ENCODE data around the gene VAV1. TPM values are rescaled to one million over a fixed set of nuclear protein-coding genes. Genes with fewer than 3 reads are reported as not detected.
A peak's percentile ranks its signal among the peaks of the same experiment; 100 is the strongest.

VAV1 gene
- total and polyA plus RNA-seq, 9 of the 15 experiments (the other 6 are each of a cell fraction or from before 2014, with no cell fraction given): 0.46 to 20.1 (median 11.1) TPM

- TF ChIP-seq UBTF (IDR thresholded peaks at IDR 0.05; ENCODE audit: borderline replicate concordance in 1 of 2, low read depth in 2 of 2, low read length in 2 of 2) (no peak), BCOR (IDR thresholded peaks at IDR 0.05) (peak; percentile 88), ERF (CRISPR knock-in tag; IDR thresholded peaks at IDR 0.05) (no peak), SRF (CRISPR knock-in tag; IDR thresholded peaks at IDR 0.05) (peak in 1 of 2 experiments; percentile 41; a peak in 1 of 4 replicates), ZNF318 (IDR thresholded peaks at IDR 0.05; ENCODE audit: borderline replicate concordance in 1 of 2, low read depth in 1 of 2) (no peak), NR1H2 (CRISPR knock-in tag; IDR thresholded peaks at IDR 0.05) (0 out of 2 replicates have a peak, but pooled peaks have one; percentile 75), FOXJ2 (tag; IDR thresholded peaks at IDR 0.05) (no peak), ZNF395 (CRISPR knock-in tag; IDR thresholded peaks at IDR 0.05) (no peak), ZNF263 (CRISPR knock-in tag; IDR thresholded peaks at IDR 0.05; ENCODE audit: borderline replicate concordance) (peak; percentile 94), KLF13 (tag; IDR thresholded peaks at IDR 0.05; ENCODE audit: borderline replicate concordance, low read depth) (peak; percentile 60), ZNF12 (CRISPR knock-in tag; IDR thresholded peaks at IDR 0.05) (peak; percentile 77; the same call in 1 of the 2 replicates), SRSF3 (IDR thresholded peaks at IDR 0.05; ENCODE audit: insufficient read depth, low read length) (no peak)
Observed at GRCh38 chr19:6739883-6740588, 32.5 kb upstream of the VAV1 start (continued).

Data from K562 (cell line).